ENCODE data around the gene OMA1.

Gene OMA1

GRCh38 chr1:58577654-58578030 lies 31.1 kb upstream of the OMA1 start:
- TF ChIP-seq CTCF (conservative IDR thresholded peaks at IDR 0.05): no peak
- no peak for TF ChIP-seq ZFX (IDR thresholded peaks at IDR 0.05)
- peak overlapping the region; percentile 20; the same call in 1 of the 2 replicates for H3K27ac ChIP-seq

- no peak for TF ChIP-seq CTCF (conservative IDR thresholded peaks at IDR 0.05)
- no peak for TF ChIP-seq ZFX (IDR thresholded peaks at IDR 0.05)
- peak within 1 kb of the TSS; percentile 20; the same call in 1 of the 2 replicates for H3K27ac ChIP-seq
Observed at GRCh38 chr1:58576727-58577653, 30.5 kb upstream of the OMA1 start, which contains the start of gene TACSTD2. Gene TACSTD2 (minus strand): TSS chr1:58577252. CDS start chr1:58577156, 96 bp downstream.

GRCh38 chr1:58576325-58576726 lies 29.8 kb upstream of the OMA1 start:
- no peak for TF ChIP-seq ZFX (IDR thresholded peaks at IDR 0.05)
- no peak for TF ChIP-seq CTCF (conservative IDR thresholded peaks at IDR 0.05)
- H3K27ac ChIP-seq: no peak overlapping the region

GRCh38 chr1:58575551-58576324 lies 29.2 kb upstream of the OMA1 start:
- no peak for TF ChIP-seq CTCF (conservative IDR thresholded peaks at IDR 0.05)
- TF ChIP-seq ZFX (IDR thresholded peaks at IDR 0.05): no peak
- H3K27ac ChIP-seq: no peak overlapping the region

GRCh38 chr1:58574816-58575215 lies 28.3 kb upstream of the OMA1 start:
- TF ChIP-seq CTCF (conservative IDR thresholded peaks at IDR 0.05) (no peak), ZFX (IDR thresholded peaks at IDR 0.05) (no peak)
- no peak overlapping the region for H3K27ac ChIP-seq

GRCh38 chr1:58573705-58574591 lies 27.4 kb upstream of the OMA1 start:
- TF ChIP-seq ZFX (IDR thresholded peaks at IDR 0.05) (no peak), CTCF (conservative IDR thresholded peaks at IDR 0.05) (no peak)
- no peak overlapping the region for H3K27ac ChIP-seq

Measured in C4-2B (cell line).